ENCODE results near the gene SUFU. TPM values are rescaled to one million over a fixed set of nuclear protein-coding genes. Genes with fewer than 3 reads are reported as not detected.

The SUFU gene
- total and polyA plus RNA-seq, 2 of the 13 experiments (the other 11 are each of a cell fraction or from before 2014, with no cell fraction given) = 2.9 to 5.5 TPM

- Histone ChIP-seq H3K27ac (ENCODE audit: extremely low read length, insufficient read depth, low read length) (no peak overlapping the region), H3K27me3 (ENCODE audit: control insufficient read depth in 1 of 2, insufficient read depth in 2 of 2, low read length in 2 of 2) (no peaks in the 10 kb centered on the region), H4K20me1 (ENCODE audit: insufficient read depth, low read length) (no peaks in the 10 kb centered on the region), H2AFZ (ENCODE audit: low read length) (no peak overlapping the region), H3K9ac (ENCODE audit: insufficient read depth, low read depth, low read length) (no peak overlapping the region), H3K4me1 (ENCODE audit: insufficient read depth, low read length) (peaks cover 6% of the 10 kb centered on the region), H3K4me3 (replicated peaks in 1 of 3; ENCODE audit: insufficient read depth in 1 of 3, low read depth in 2 of 3, low read length in 3 of 3) (no peak overlapping the region), H3K4me2 (ENCODE audit: low read depth, low read length) (no peak overlapping the region), H3K79me2 (ENCODE audit: insufficient read depth, low read length) (no peaks in the 10 kb centered on the region), H3K36me3 (replicated peaks in 1 of 2; ENCODE audit: control insufficient read depth in 1 of 2, insufficient read depth in 2 of 2, low read length in 2 of 2) (no peaks in the 10 kb centered on the region), H3K9me3 (ENCODE audit: low read length) (no peaks in the 10 kb centered on the region)
- intact Hi-C loops (cut with micrococcal nuclease; ENCODE audit: unreplicated experiment) (no loop called here), in situ Hi-C loops (cut with HindIII; ENCODE audit: extremely low pct_ligation_motif_present, low pct_unique_long_range_greater_than_20kb) (no loop called here)
- ChIA-PET POLR2A (no interaction called here), CTCF (ENCODE audit: low intra/inter-chr PET ratio, low total read pairs) (no interaction called here)
- 99% methylated on average over 7 of the region's 7 CpGs for WGBS (ENCODE audit: low lambda C conversion rate)
- DNase-seq (ENCODE audit: low spot score) (no peak), ATAC-seq (no peak), FAIRE-seq (no peak)
- no TSS peak for BruUV-seq (replicated peaks)
- TF ChIP-seq MAFK (conservative IDR thresholded peaks at IDR 0.05 in 1 of 2, IDR thresholded peaks at IDR 0.05 in 1 of 2; ENCODE audit: low read length in 2 of 2) = peak; percentile 49 to 80
- no peak for TF ChIP-seq TOPORS (CRISPR knock-in tag; IDR thresholded peaks at IDR 0.05)
- TF ChIP-seq MAFF (IDR thresholded peaks at IDR 0.05; ENCODE audit: low read depth, low read length) = peak; percentile 38; the same call in 1 of the 2 replicates
Observed at GRCh38 chr10:102579328-102579727, 75.6 kb downstream of the SUFU start.

- BruUV-seq (replicated peaks) = no TSS peak
- Histone ChIP-seq H3K4me3 (replicated peaks in 1 of 3; ENCODE audit: insufficient read depth in 1 of 3, low read depth in 2 of 3, low read length in 3 of 3) (no peak overlapping the region), H4K20me1 (ENCODE audit: insufficient read depth, low read length) (no peaks in the 10 kb centered on the region), H3K27me3 (ENCODE audit: control insufficient read depth in 1 of 2, insufficient read depth in 2 of 2, low read length in 2 of 2) (no peaks in the 10 kb centered on the region), H3K79me2 (ENCODE audit: insufficient read depth, low read length) (no peaks in the 10 kb centered on the region), H3K9me3 (ENCODE audit: low read length) (no peaks in the 10 kb centered on the region), H3K4me2 (ENCODE audit: low read depth, low read length) (no peak overlapping the region), H3K9ac (ENCODE audit: insufficient read depth, low read depth, low read length) (no peak overlapping the region), H3K36me3 (replicated peaks in 1 of 2; ENCODE audit: control insufficient read depth in 1 of 2, insufficient read depth in 2 of 2, low read length in 2 of 2) (no peaks in the 10 kb centered on the region), H2AFZ (ENCODE audit: low read length) (no peak overlapping the region), H3K27ac (ENCODE audit: extremely low read length, insufficient read depth, low read length) (no peak overlapping the region), H3K4me1 (ENCODE audit: insufficient read depth, low read length) (peaks cover 6% of the 10 kb centered on the region)
- ChIA-PET CTCF (ENCODE audit: low intra/inter-chr PET ratio, low total read pairs) (no interaction called here), POLR2A (no interaction called here)
- 84% methylated on average over 4 of the region's 4 CpGs for WGBS (ENCODE audit: low lambda C conversion rate)
- FAIRE-seq (no peak), DNase-seq (ENCODE audit: low spot score) (no peak), ATAC-seq (no peak)
- in situ Hi-C loops (cut with HindIII; ENCODE audit: extremely low pct_ligation_motif_present, low pct_unique_long_range_greater_than_20kb) (loop anchor here (5.0 kb wide), 1 partner anchor 78 kb away; the partner anchor contains the start of genes ACTR1A and SUFU), intact Hi-C loops (cut with micrococcal nuclease; ENCODE audit: unreplicated experiment) (no loop called here)
- TF ChIP-seq SP4 (CRISPR knock-in tag; IDR thresholded peaks at IDR 0.05) (no peak), SMYD3 (CRISPR knock-in tag; IDR thresholded peaks at IDR 0.05) (no peak), JUNB (CRISPR knock-in tag; IDR thresholded peaks at IDR 0.05; ENCODE audit: borderline replicate concordance) (no peak), HNF1A (IDR thresholded peaks at IDR 0.05; ENCODE audit: low read depth) (no peak), HNF1A (CRISPR knock-in tag; IDR thresholded peaks at IDR 0.05; ENCODE audit: borderline replicate concordance) (no peak), NFIC (IDR thresholded peaks at IDR 0.05; ENCODE audit: low read length) (no peak)
Observed at GRCh38 chr10:102580230-102580629, 76.5 kb downstream of the SUFU start.

All from HepG2 (cell line).